Endodermal cell (in vitro differentiated cells): ENCODE data around the gene HIPK4. TPM values are rescaled to one million over a fixed set of nuclear protein-coding genes. Genes with fewer than 3 reads are reported as not detected.

ENCODE experiments used
- DNase-seq: peaks from one replicate; pipeline ENCODE4 v3.0.0-alpha.2; 2017
- H3K27ac ChIP-seq: 2 replicates; pipeline ENCODE4 v1.5.1; 2013; ENCODE audit warnings: mild to moderate bottlenecking, low read depth, low read length, moderate library complexity
- H3K27me3 ChIP-seq: 2 replicates; pipeline ENCODE4 v1.6.1; 2013; ENCODE audit warnings: mild to moderate bottlenecking, low read length, moderate library complexity; ENCODE audit not compliant: insufficient read depth, control insufficient read depth, poor library complexity, severe bottlenecking
- H3K36me3 ChIP-seq: 2 replicates; pipeline ENCODE4 v1.7.0; 2013; ENCODE audit warnings: mild to moderate bottlenecking, low read length, moderate library complexity; ENCODE audit not compliant: control insufficient read depth, insufficient read depth
- H3K4me1 ChIP-seq: one replicate; pipeline ENCODE4 v1.7.0; 2013; ENCODE audit warnings: low read length; ENCODE audit not compliant: control insufficient read depth, insufficient read depth
- H3K4me3 ChIP-seq: 2 replicates; pipeline ENCODE4 v1.5.1; 2013; ENCODE audit warnings: mild to moderate bottlenecking, low read length, moderate library complexity
- H3K9ac ChIP-seq: 2 replicates; pipeline ENCODE4 v1.6.1; 2013; ENCODE audit warnings: mild to moderate bottlenecking, low read length, moderate library complexity; ENCODE audit not compliant: poor library complexity, severe bottlenecking; ENCODE audit errors: extremely low read depth
- H3K9me3 ChIP-seq: 2 replicates; pipeline ENCODE4 v1.6.1; 2013; ENCODE audit warnings: mild to moderate bottlenecking, low read length, moderate library complexity; ENCODE audit not compliant: control insufficient read depth
- H3K27ac Mint-ChIP-seq: 2 replicates; pipeline ENCODE4 v1.8.0; 2020; ENCODE audit warnings: mixed read lengths
- H3K27me3 Mint-ChIP-seq: 2 replicates; pipeline ENCODE4 v1.8.0; 2021; ENCODE audit warnings: mild to moderate bottlenecking, mixed read lengths; ENCODE audit not compliant: insufficient read depth
- H3K36me3 Mint-ChIP-seq: 2 replicates; pipeline ENCODE4 v1.8.0; 2020; ENCODE audit warnings: low read depth, mixed read lengths
- H3K4me1 Mint-ChIP-seq: 2 replicates; pipeline ENCODE4 v1.8.0; 2020; ENCODE audit warnings: mixed read lengths
- H3K4me3 Mint-ChIP-seq: 2 replicates; pipeline ENCODE4 v1.8.0; 2020; ENCODE audit warnings: mild to moderate bottlenecking, moderate library complexity, mixed read lengths
- H3K9me3 Mint-ChIP-seq: 2 replicates; pipeline ENCODE4 v1.8.0; 2020; ENCODE audit warnings: mild to moderate bottlenecking, mixed read lengths
- WGBS, 2 experiments: methylation state at CpG; one replicate each; pipeline versions ENCODE4 v1.1.5 to v1.1.7; 2013; ENCODE audit warnings: missing lambda C conversion rate in 2 of 2, mixed read lengths in 1 of 2; ENCODE audit not compliant: insufficient coverage in 1 of 2, insufficient read length in 1 of 2; 5-methylcytosine and 5-hydroxymethylcytosine counted together
- total RNA-seq, 2 donors: library from RNA; stranded (reverse); fragmentation: NEBNext Ultra II Directional in 1 of 2; extraction: Animal tissue kit (Norgen Biotek cat#: 25700) in 1 of 2; gene quantifications; 2 replicates in 1 of 2; 3 replicates in 1 of 2; pipeline ENCODE4 v1.2.1, GENCODE V29; 2021
- TF ChIP-seq, protein P1 (sequence below): fragments of 200-600 bp; sonication (generic); conservative IDR thresholded peaks from 2 replicates; pipeline ENCODE4 v1.5.0; 2021; ENCODE audit warnings: antibody characterized with exemption, mild to moderate bottlenecking

Gene HIPK4
- total RNA-seq, 2 donors from 2014 or later: 0.31 TPM; not detected in 1

- peaks cover 4% of the 10 kb centered on the region for H3K27me3 Mint-ChIP-seq
- H3K4me1 Mint-ChIP-seq: peaks cover 4% of the 10 kb centered on the region
- no peaks in the 10 kb centered on the region for H3K9me3 Mint-ChIP-seq
- H3K4me3 Mint-ChIP-seq: no peak overlapping the region
- H3K27me3 ChIP-seq: no peaks in the 10 kb centered on the region
- DNase-seq: no peak
- H3K9me3 ChIP-seq: no peaks in the 10 kb centered on the region
- H3K27ac ChIP-seq: no peak overlapping the region
- no peak overlapping the region for H3K4me3 ChIP-seq
- no peaks in the 10 kb centered on the region for H3K4me1 ChIP-seq
- peaks cover 50% of the 10 kb centered on the region for H3K36me3 Mint-ChIP-seq
- TF ChIP-seq, protein P1, sequence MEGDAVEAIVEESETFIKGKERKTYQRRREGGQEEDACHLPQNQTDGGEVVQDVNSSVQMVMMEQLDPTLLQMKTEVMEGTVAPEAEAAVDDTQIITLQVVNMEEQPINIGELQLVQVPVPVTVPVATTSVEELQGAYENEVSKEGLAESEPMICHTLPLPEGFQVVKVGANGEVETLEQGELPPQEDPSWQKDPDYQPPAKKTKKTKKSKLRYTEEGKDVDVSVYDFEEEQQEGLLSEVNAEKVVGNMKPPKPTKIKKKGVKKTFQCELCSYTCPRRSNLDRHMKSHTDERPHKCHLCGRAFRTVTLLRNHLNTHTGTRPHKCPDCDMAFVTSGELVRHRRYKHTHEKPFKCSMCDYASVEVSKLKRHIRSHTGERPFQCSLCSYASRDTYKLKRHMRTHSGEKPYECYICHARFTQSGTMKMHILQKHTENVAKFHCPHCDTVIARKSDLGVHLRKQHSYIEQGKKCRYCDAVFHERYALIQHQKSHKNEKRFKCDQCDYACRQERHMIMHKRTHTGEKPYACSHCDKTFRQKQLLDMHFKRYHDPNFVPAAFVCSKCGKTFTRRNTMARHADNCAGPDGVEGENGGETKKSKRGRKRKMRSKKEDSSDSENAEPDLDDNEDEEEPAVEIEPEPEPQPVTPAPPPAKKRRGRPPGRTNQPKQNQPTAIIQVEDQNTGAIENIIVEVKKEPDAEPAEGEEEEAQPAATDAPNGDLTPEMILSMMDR: no peak
- no peak overlapping the region for H3K9ac ChIP-seq
- H3K36me3 ChIP-seq: peaks cover 51% of the 10 kb centered on the region
- H3K27ac Mint-ChIP-seq: no peak overlapping the region
- WGBS, 2 experiments: 96 to 100% methylated on average over 11 to 12 of the region's 12 CpGs
These were observed 20.2 kb downstream of the HIPK4 start for GRCh38 chr19:40369797-40370196.

DNA sequence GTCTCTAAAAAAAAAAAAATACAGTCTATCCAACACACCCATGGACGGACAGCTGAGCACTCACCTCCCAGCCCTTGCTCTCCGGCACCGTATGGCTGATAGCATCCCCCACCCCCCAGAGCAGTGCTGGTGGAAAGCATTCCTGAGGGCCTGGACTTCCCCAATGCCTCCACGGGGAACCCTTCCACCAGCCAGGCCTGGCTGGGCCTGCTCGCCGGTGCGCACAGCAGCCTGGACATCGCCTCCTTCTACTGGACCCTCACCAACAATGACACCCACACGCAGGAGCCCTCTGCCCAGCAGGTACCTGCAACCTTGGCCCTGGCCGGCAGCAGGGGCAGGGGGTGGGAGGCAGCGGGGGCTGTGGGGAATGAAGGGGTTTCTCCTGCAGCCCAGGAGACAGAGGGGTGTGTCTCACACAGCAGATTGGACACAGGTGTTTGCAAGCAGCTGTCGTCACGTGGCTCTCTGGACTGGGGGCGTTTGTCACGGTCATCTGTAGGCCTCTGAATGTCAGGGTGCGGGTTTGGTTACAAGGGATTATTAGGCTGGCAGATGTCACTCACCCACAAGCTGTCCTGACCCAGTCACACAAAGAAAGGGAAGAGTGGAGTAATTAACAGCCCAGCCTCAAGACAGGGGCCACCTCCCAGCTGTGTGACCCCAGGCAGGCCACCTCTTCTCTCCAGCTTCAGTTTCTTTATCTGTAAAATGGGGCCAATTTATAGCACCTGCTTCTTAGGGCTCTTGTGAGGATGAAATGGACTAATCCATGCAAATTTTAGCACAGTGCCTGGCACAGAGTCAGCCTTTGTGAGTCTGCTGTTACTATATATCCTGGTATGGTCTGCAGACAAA lies 22.2 kb downstream of the HIPK4 start:
- Histone ChIP-seq H3K27ac (no peak overlapping the region), H3K9ac (no peak overlapping the region)
- no peak overlapping the region for H3K4me3 Mint-ChIP-seq

DNA sequence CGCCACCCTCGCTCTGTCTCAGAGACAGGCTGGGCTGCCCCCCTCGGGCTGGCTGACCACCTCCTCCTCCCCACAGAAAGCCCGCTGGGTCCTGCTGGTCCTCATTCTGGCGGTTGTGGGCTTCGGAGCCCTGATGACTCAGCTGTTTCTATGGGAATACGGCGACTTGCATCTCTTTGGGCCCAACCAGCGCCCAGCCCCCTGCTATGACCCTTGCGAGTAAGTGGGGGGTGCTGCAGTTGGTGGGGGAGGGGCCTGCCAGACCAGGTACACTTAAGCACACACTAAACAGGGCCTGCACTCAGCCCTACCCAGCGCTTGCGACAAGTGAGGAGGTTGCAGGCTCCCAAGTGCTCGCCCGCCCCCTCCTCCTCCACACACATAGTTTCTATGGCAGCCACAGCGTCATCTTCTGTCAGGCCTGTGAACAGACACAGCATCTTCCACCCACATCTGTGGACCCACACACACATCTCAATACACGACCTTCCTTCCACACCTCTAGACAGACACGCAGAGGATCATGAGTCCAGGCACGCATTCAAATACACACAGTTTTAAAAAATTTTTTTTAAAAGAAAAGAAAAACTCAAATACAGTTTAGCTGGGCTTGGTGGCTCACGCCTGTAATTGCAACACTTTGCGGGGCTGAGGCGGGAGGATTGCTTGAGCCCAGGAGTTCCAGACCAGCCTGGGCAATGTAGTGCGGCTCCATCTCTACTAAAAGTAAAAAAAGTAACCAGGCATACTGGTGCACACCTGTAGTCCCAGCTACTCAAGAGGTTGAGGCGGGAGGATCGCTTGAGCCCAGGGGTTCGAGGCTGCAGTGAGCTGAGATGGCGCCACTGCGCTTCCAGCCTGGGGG lies 23.1 kb downstream of the HIPK4 start:
- Histone ChIP-seq H3K27me3 (no peaks in the 10 kb centered on the region), H3K27ac (peak overlapping the region; percentile 70), H3K4me1 (no peaks in the 10 kb centered on the region), H3K36me3 (peaks cover 37% of the 10 kb centered on the region), H3K9ac (peak overlapping the region; percentile 66), H3K4me3 (peak overlapping the region; percentile 86), H3K9me3 (no peaks in the 10 kb centered on the region)
- peak; percentile 88 for DNase-seq
- TF ChIP-seq, protein P1: peak; percentile 47
- H3K27ac Mint-ChIP-seq: peak overlapping the region; percentile 70
- H3K9me3 Mint-ChIP-seq: no peaks in the 10 kb centered on the region
- peaks cover 5% of the 10 kb centered on the region for H3K27me3 Mint-ChIP-seq
- peaks cover 32% of the 10 kb centered on the region for H3K36me3 Mint-ChIP-seq
- H3K4me3 Mint-ChIP-seq: peak overlapping the region; percentile 61
- WGBS, 2 experiments: 48 to 59% methylated on average over 14 to 27 of the region's 27 CpGs
- H3K4me1 Mint-ChIP-seq: peaks cover 4% of the 10 kb centered on the region

More for the DNA sequence above, 22.2 kb downstream of the HIPK4 start:
- WGBS, 2 experiments: 92 to 100% methylated on average over 6 to 16 of the region's 16 CpGs
- Mint-ChIP-seq H3K27me3 (peaks cover 5% of the 10 kb centered on the region), H3K9me3 (no peaks in the 10 kb centered on the region), H3K27ac (no peak overlapping the region), H3K4me1 (peaks cover 4% of the 10 kb centered on the region), H3K36me3 (peaks cover 34% of the 10 kb centered on the region)
- Histone ChIP-seq H3K4me3 (no peak overlapping the region), H3K36me3 (peaks cover 40% of the 10 kb centered on the region), H3K27me3 (no peaks in the 10 kb centered on the region), H3K4me1 (no peaks in the 10 kb centered on the region), H3K9me3 (no peaks in the 10 kb centered on the region)
- no peak for DNase-seq
- TF ChIP-seq, protein P1: no peak
